ENCODE results near the gene RRAS.
A peak's percentile ranks its signal among the peaks of the same experiment; 100 is the strongest.

The RRAS gene

GRCh38 chr19:49676784-49677230, 36.9 kb upstream of the RRAS start:
- DNase-seq = peak; percentile 100

GRCh38 chr19:49676136-49676783, 36.3 kb upstream of the RRAS start:
- peak; percentile 93 for DNase-seq

DNA sequence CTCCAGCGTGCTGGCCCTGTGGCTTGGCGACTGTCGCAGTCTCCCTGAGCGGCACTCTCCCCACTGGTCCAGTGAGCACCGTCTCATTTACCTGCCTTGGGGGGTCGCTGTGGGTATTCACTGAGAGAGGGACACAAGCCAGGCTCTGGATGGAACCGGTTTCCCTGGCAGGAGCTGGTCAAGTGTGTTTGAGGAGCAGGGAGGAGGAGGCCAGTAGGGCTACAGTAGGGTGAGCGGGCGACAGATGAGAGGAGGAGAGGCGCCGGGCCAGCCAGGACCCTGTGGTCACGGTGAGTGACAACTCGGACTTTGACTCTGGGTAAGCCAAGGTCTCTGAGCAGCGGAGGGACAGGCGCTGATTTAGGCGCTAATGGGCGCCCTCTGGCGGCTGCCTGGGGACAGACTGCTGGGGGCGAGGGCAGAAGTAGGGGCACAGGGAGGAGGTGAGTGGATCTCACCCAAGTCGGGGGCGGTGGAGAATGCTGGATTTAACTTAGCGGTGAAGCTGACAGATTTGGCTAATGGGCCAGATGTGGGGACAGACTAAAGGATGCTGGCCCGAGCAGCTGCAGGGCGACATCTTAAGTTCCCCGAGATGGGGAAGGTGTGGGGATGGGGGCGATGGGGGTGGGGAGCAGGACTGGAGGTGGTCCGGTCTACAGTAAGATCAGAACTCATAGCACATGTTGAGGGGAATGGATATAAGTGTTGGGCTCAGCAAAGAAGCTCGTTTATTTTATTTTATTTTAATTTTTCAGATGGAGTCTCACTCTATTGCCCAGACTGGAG, 32.4 kb upstream of the RRAS start:
- DNase-seq = peak; percentile 85

DNA sequence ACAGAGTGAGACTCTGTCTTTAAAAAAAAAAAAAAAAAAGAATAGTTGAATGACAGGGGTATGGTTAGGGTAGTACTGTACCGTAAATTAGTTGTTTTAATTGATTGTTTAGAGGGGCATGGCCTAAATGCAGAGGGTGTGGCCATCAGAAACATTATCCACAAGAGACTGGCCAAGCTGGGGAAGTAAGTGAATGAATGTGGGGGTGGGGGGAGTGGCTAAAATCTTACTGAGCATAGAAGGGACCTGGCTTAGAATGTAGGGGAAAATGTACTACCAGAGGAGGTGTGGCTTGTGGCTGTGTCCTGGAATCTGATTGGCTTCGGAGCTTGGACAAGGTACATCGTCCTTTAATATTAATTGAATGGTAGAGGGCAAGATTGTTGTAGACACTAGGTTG, 29.6 kb upstream of the RRAS start:
- no peak for DNase-seq

- no peak for DNase-seq
Observed at GRCh38 chr19:49667473-49667872, 27.5 kb upstream of the RRAS start.

DNA sequence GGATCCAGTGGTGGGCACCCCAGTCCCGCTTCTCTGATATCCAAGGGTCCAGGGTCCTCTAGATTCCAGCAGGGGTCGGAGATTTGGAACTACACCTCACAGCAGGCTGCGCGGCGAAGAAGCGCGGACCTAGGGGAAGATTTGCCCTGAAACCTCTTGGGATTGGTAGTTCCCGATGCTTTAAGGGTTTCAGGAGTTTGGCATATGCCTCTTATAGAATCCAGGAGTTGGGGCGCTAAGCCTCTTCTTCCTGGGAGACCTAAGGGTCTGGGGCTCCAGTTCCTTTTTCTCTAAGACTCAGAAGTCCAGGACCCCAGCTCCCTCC, 26.1 kb upstream of the RRAS start:
- DNase-seq = no peak

DNA sequence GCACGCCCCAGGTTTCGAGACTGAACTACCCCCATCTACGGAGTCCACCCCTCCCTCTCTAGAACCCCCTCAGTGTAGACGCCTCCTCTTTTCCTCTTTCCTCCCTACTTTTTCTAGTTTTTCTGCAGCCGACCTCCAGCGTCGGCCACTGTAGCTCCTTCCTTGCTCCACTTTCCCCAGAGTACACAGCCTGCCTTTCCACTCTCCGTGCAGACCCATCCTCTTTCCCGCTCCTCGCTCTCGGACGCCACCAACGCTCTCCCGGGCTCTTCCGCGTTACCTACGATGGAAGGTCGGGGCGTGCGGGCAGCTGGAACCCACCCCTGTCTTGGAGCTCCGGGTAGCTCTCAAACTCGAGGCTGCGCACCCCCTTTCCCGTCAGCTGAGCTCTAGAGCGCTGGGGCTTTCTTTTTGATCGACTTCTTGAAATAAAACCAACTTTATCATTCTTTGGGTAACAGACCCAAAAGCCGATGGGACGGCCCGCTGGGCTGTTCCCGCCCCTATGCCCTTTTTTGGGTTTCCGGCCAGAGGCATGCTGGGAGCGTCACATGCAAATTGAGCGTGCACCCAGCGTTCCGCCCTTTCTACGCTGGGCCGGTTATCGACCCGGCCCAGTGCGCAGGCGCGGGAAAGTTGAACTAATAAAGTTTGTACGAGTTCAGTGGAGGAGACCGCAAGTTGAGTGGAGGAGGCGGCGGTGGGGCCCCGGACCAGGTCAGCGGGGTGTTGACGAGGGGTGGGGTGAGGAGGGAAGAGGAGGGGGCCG, 25.6 kb upstream of the RRAS start, which contains the start of the genes BCL2L12 and IRF3:
Gene BCL2L12 (plus strand): TSS at position 583 of the 769 bp plus-strand sequence. CDS start 760 bp downstream, outside the sequence.
Gene IRF3 (minus strand): TSS at position 507 of the 769 bp plus-strand sequence. CDS start 1,019 bp downstream, outside the sequence.
- DNase-seq = peak; percentile 99

DNA sequence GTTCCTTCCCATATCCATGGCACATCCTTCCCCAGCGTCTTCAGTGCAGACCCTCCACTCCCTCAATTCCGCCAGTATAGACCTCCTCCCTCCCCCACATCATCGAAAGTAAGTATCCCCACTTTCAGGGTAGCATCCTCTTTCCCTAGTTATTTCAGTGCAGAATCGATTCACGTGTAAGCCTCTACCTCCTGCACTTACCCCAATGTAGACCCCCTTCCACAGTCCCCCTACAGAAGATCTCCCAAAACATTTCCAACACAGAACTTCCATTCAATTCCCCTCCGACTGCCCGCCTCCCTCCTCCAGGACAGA, 25.1 kb upstream of the RRAS start:
- peak; percentile 26 for DNase-seq

- DNase-seq = peak; percentile 92
Observed at GRCh38 chr19:49664171-49665035, 24.5 kb upstream of the RRAS start.

- DNase-seq = no peak
Observed at GRCh38 chr19:49663224-49663623, 23.3 kb upstream of the RRAS start.

GRCh38 chr19:49662011-49662410, 22.1 kb upstream of the RRAS start:
- no peak for DNase-seq

DNA sequence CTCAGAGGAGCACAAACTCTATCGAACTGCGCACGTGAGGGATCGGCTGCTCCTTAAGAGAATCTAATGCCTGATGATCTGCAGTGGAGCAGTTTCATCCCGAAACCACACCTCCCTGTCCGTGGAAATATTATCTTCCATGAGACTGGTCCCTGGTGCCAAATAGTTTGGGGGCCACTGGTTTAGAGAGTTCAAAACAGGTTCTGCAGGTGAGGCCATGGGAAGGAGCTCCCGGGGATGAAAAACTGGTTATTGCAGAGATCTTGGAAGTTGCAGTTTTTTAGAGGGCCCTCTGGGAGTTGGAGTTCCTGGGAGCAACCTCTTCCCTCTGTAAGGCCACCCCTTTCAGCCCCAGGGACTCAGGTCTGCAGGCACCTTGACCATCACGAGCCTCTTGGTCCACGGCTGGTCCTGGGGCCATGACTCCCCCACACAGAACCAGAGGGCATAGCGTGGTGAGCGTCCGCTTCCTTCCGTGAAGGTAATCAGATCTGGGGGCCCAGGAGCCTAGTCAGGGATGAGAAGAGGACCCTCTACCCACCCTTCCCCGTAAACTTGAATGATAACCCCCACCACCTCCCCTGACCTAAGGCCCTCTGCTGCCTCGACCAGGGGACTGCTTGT, 20.5 kb upstream of the RRAS start:
- no peak for DNase-seq

GRCh38 chr19:49658566-49659442, 18.9 kb upstream of the RRAS start:
- DNase-seq = no peak

DNA sequence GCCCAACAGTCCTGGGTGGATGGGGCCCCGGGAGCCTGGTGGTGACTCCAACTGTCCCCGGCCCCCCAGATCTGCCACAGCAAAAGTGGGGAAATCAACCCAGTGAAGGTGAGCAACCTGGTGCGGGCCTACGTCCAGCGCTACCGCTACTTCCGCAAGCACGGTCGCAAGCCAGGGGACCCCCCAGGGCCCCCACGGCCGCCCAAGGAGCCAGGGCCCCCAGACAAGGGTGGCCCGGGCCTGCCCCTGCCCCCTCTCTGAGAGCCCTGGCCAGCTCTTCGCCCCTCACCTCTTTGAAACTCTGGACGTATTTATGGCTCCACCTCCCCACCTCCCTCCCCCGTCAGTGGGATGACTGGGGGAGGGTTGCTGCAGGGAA, 18.2 kb upstream of the RRAS start:
- DNase-seq = no peak

- DNase-seq = no peak
Observed at GRCh38 chr19:49657493-49658138, 17.7 kb upstream of the RRAS start.

DNA sequence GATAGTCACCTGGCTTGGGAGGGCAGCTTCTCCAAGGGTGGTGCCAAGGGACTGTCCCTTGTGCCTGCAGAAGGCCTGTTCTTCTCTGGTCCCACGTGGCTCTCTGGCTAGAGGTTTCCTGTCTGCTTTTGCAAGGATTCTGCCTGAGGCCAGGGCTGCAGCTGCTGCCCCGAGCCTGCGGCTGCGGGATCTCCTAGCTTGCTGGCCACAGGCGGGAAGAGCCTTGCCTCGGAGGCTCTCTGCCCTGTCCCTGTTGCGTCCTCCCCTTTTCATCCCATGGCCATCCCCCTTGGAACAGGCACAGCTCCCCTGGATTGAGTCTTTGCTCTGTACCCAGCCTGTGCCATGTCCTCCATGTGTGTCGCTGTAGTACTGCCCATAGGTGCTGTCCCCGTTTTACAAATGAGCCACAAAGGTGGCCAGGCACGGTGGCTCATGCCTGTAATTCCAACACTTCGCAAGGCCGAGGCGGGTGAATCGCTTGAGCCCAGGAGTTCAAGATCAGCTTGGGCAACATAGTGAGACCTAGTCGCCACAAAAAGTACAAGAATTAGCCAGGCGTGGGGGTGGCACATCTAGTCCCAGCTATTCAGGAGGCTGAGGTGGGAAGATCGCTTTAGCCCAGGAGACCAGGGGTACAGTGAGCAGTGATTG, 16.6 kb upstream of the RRAS start:
- no peak for DNase-seq

- no peak for DNase-seq
Observed at GRCh38 chr19:49655570-49656455, 15.9 kb upstream of the RRAS start.

- no peak for DNase-seq
Observed at GRCh38 chr19:49654581-49654980, 14.6 kb upstream of the RRAS start.

DNA sequence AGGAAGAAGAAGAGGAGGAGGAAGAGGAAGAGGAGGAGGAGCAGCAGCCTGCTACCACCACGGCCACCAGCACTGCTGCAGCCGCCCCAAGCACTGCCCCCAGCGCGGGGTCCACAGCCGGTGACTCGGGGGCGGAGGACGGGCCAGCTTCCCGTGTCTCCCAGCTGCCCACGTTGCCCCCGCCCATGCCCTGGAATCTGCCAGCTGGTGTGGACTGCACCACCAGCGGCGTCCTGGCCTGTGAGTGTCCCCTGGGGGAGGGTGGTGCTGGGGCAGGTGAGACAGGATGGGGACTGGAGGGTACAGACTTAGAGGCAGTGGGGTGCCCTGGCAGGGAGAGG, 13.5 kb upstream of the RRAS start:
- DNase-seq = no peak
